GM12892 (cell line): ENCODE results near the gene MCMBP. TPM values are rescaled to one million over a fixed set of nuclear protein-coding genes. Genes with fewer than 3 reads are reported as not detected.
"Not testable (repeated sequence)": the region's sequence is repeated elsewhere in the genome, so short reads cannot be mapped to it uniquely, and the experiment has no call there.

Experiments
- DNase-seq: peaks from one replicate; pipeline ENCODE4 v3.0.0; 2011; ENCODE audit not compliant: insufficient read length
- FAIRE-seq: peaks from 2 replicates; lab custom pipeline; 2011; peaks lifted over from hg19 to GRCh38; lab: Jason Lieb, UNC
- POLR2A ChIP-seq: IDR thresholded peaks from 2 replicates; pipeline ENCODE4 v1.6.1; 2011; ENCODE audit warnings: low read depth, low read length, control low read depth
- POLR2AphosphoS5 ChIP-seq: IDR thresholded peaks from 2 replicates; pipeline ENCODE4 v1.6.1; 2011; ENCODE audit warnings: low read depth, low read length, control low read depth
- TAF1 ChIP-seq: IDR thresholded peaks from 2 replicates; pipeline ENCODE4 v1.6.1; 2011; ENCODE audit warnings: low read depth, mild to moderate bottlenecking, control low read depth, low read length, borderline replicate concordance
- polyA plus RNA-seq: library from polyadenylated mRNA; unstranded; fragments of >200 nt; gene quantifications from one replicate; pipeline ENCODE4 v1.2.1, GENCODE V29; 2012; ENCODE audit warnings: missing spikeins, inconsistent platforms; ENCODE audit not compliant: missing spikeins

The MCMBP gene, protein sequence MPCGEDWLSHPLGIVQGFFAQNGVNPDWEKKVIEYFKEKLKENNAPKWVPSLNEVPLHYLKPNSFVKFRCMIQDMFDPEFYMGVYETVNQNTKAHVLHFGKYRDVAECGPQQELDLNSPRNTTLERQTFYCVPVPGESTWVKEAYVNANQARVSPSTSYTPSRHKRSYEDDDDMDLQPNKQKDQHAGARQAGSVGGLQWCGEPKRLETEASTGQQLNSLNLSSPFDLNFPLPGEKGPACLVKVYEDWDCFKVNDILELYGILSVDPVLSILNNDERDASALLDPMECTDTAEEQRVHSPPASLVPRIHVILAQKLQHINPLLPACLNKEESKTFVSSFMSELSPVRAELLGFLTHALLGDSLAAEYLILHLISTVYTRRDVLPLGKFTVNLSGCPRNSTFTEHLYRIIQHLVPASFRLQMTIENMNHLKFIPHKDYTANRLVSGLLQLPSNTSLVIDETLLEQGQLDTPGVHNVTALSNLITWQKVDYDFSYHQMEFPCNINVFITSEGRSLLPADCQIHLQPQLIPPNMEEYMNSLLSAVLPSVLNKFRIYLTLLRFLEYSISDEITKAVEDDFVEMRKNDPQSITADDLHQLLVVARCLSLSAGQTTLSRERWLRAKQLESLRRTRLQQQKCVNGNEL
- polyA plus RNA-seq = 57.4 TPM

DNA sequence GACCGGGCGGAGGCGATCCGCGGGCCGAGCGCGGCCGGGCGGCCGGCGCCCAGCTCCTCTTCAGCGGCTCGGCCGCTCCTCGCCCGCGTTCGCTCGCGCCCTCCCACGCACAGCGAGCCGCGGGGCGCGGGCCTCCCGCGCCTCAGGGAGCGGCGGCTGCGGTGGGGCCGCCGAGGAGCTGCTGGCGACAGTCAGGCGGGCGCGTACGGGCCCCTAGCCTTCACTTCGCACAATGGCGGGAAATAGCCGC is at the start of gene MCMBP:
TSS of gene MCMBP (minus strand) at position 234 of the 250 bp plus-strand sequence. CDS start 259 bp downstream, outside the sequence.
- DNase-seq = no peak
- no peak for FAIRE-seq
- TF ChIP-seq POLR2A = peak; percentile 79
- TF ChIP-seq TAF1 = peak; percentile 81
- TF ChIP-seq POLR2AphosphoS5 = peak; percentile 66; the same call in 1 of the 2 replicates

DNA sequence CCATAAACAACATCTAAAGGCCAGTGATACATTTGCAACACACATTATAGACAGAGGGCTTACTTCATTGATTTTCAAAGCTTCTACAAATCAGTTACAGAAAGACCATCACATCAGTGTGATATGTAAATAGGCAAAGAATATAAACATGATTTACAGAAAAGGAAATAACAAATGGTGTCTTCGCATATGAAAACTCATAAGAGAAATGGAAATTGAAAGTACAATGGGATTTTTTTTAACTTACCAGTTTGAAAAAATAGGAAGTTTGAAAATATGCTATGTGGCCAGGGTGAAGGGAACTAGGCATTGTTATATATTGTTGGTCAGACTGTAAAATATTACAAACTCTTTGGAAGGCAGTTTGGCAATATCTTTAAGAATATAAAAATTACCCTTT is 47.2 kb upstream of the MCMBP start:
- FAIRE-seq = peak; percentile 17
- no peak for TF ChIP-seq POLR2AphosphoS5
- TF ChIP-seq TAF1 = no peak
- TF ChIP-seq POLR2A = no peak
- no peak for DNase-seq

DNA sequence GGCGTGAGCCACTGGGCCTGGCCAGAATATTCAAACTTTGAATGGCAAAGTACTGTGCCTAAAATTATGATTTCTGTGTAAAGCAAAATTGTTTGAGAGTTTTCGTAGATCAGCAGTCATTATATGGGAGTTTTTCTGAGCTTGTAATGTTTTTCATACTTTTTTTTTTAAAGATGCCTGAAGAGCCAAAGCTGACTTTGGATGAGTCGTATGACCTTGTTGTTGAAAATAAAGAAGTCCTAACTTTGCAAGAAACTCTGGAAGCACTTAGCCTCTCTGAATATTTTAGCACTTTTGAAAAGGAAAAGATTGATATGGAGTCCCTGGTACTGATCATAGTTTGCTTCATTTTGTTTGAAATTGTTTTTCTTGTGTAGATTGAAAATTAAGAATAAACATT is 46.6 kb upstream of the MCMBP start:
- DNase-seq (no peak), FAIRE-seq (no peak)
- TF ChIP-seq POLR2A (no peak), POLR2AphosphoS5 (no peak), TAF1 (no peak)

DNA sequence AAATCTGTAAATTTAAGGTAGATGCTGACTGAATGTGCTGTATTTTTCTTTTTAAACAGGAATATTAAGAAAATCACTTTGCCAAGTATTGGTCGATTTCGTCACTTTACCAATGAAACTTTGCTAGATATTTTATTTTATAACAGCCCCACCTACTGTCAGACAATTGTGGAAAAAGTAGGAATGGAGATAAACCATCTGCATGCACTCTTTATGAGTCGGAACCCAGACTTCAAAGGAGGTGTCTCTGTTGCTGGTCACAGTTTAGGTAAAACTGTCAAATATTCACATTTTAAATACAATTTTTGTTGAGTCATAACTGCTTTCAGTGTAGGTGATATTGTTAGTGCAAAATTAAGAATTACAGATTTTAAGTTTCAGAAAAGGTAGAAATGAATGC is 45.1 kb upstream of the MCMBP start:
- DNase-seq (no peak), FAIRE-seq (no peak)
- TF ChIP-seq POLR2AphosphoS5 = no peak
- TF ChIP-seq POLR2A = no peak
- TF ChIP-seq TAF1 = no peak

DNA sequence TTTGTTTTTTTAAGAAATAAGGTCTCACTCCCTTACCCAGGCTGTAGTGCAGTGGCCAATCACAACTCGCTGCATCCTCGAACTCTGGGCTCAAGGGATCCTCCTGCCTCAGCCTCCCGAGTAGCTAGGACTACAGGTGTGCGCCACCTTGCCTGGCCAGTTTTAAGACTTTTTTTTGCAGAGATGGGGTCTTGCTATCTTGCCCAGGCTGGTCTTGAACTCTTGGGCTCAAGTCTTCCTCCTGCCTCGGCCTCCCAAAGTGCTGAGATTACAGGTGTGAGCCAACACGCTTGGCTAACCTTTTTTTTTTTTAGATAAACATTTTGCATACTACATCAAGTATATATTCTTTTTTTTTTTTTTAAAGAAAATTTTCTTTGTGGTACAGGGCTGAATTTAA is 38.0 kb upstream of the MCMBP start:
- FAIRE-seq = no peak
- no peak for TF ChIP-seq POLR2AphosphoS5
- no peak for TF ChIP-seq POLR2A
- TF ChIP-seq TAF1 = no peak
- DNase-seq = no peak

DNA sequence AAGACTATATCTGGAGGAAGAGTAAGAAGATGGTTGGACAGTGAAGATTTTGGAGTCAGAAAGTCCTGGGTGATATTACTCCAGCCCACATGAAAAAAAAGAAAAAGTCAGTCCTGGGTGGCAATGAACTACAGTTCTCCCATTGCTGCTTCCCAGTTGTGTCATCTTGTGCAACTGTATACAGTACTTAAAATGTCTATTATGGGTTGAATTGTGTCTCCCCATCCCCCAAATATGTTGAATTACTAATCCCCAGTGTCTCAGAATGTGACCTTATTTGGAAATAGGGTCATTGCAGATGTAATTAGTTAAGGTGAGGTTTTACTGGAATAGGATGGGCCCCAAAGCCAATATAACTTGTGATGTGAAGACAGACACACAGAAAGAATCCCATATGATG is 35.5 kb upstream of the MCMBP start:
- DNase-seq (no peak), FAIRE-seq (no peak)
- TF ChIP-seq TAF1 = no peak

DNA sequence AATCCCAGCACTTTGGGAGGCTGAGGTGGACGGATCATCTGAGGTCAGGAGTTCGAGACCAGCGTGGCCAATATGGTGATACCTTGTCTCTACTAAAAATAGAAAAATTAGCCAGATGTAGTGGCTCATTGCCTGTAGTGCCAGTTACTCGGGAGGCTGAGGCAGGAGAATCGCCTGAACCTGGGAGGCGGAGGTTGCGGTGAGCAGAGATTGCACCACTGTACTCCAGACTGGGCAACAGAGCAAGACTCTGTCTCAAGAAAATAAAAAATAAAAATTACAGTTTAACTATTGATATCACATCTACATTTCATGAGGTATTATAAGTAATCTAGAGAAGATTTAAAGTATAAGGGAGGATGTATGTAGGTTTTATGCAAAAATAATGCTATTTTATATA is 35.1 kb upstream of the MCMBP start:
- not testable (repeated sequence) for FAIRE-seq, DNase-seq

DNA sequence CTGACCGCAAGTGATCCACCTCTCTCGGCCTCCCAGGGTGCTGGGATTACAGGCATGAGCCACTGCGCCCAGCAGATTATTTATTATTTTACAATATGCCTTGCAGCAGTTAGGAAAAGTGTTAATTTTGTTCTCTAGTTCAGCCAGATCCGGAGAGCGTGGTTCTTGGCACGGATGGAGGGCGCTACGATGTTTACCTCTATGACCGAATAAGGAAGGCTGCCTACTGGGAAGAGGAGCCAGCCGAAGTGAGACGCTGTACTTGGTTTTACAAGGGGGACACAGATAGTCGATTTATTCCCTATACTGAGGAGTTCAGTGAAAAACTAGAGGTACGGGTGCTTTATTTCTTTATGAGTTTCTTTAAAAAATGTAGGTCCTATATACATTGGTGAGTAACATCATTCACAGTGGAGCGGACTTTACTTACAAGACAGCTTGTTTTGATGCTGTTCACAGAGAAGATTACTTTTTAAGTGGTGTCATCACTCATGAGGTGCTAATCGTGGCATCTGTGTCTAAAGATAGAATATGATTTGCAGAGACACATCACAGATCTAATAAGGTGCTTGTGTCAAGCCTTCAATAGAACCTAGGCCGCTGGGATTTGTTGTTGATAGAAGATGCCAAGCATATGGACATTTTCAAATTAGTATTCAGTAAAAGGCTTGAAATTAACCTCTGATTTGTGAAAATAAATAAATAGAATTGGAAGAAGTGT is 31.5 kb upstream of the MCMBP start:
- FAIRE-seq = no peak
- TF ChIP-seq TAF1 (no peak), POLR2AphosphoS5 (no peak), POLR2A (no peak)
- DNase-seq = no peak

DNA sequence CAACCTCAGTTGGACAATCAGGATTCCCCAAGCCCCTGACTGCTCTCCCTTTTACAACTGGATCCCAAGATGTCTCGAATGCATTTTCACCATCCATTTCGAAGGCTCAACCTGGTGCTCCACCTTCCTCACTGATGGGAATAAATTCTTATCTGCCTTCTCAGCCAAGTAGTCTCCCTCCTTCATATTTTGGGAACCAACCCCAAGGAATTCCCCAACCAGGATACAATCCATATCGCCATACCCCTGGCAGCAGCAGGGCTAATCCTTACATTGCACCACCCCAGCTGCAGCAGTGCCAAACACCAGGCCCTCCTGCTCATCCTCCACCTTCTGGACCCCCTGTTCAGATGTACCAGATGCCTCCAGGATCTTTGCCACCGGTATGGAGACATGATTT is 25.9 kb upstream of the MCMBP start:
- DNase-seq (no peak), FAIRE-seq (no peak)
- no peak for TF ChIP-seq POLR2AphosphoS5
- no peak for TF ChIP-seq TAF1
- no peak for TF ChIP-seq POLR2A

DNA sequence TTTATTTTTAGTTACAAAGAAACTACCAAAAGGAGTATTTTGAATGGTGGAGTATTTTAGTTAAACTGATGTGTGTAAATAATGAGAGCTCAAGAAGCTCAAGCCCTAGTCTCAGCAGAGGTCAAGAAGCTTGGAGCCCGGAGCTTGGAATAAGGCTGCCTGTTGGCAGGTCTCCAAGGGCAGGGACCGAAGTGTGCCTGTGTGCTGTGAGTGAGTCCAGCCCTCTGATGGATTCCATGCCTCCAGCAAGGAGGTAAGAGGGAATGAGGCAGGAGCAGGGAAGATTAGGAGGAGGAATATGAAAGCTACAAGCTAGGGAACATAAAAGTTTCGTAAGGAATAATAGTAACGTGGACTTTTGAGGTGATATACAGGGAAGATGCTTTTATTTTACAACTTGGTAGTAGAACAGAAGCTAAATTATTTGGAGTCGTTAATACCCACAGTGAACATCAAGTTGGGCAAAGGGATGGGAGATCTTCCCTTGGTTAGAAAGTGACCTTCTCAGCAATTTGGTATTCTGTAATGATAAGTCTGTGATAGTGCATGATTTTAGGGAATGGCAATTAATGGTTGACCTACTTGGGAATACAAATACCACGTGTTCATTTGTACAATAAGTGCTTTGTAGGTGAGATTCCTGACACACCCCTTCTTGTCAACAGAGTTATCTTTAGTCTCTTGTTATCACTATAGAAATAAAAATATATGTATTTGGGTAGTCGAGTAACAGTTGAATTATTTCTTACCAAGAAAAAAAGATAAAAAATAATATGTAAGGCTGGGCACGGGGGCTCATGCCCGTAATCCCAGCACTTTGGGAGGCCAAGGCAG is 24.5 kb upstream of the MCMBP start:
- TF ChIP-seq POLR2AphosphoS5 (no peak), TAF1 (no peak), POLR2A (no peak)
- FAIRE-seq = no peak
- DNase-seq = no peak

DNA sequence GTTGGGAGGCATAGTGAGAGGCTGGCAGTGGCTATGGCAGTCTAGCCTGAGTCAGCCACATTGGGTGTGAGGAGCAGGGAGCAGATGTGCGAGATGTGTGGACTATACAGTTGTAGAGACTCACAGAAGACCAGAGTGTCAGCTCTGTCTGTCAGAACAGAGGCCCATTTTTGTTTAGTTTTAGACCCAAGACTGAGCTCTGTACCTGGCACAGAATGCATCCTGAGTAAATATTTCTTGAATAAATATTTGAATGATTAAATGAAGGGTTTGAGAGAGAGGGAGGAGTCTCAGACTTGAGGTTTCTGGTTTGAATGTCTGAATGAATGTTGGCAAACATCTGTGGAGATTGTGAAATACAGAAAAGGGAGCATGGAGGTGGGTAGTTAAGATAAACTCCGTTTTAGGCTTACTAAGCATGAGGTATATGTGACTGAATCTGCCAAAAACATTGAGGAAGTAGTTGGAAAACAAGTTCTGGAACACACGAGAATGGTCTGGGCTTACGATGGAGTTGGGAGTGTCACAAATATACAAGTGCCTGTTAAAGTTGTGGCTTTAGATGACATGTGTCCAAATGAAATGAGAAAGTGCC is 23.5 kb upstream of the MCMBP start:
- DNase-seq = no peak
- FAIRE-seq = no peak
- TF ChIP-seq POLR2A (no peak), POLR2AphosphoS5 (no peak), TAF1 (no peak)
